GM10266 (cell line): Measurements from ENCODE around the gene OSTF1.

Experiments
- DNase-seq: peaks from one replicate; pipeline ENCODE4 v3.0.0; 2012; ENCODE audit errors: extremely low spot score
- TF ChIP-seq, protein P1 (sequence below): IDR thresholded peaks from 2 replicates; pipeline ENCODE4 v1.5.1; 2012; ENCODE audit warnings: mild to moderate bottlenecking, low read depth; ENCODE audit not compliant: control insufficient read depth, insufficient read depth; ENCODE audit errors: missing control alignments

Gene OSTF1

GRCh38 chr9:75133396-75133795 lies 45.1 kb downstream of the OSTF1 start:
- no peak for DNase-seq
- TF ChIP-seq, protein P1, sequence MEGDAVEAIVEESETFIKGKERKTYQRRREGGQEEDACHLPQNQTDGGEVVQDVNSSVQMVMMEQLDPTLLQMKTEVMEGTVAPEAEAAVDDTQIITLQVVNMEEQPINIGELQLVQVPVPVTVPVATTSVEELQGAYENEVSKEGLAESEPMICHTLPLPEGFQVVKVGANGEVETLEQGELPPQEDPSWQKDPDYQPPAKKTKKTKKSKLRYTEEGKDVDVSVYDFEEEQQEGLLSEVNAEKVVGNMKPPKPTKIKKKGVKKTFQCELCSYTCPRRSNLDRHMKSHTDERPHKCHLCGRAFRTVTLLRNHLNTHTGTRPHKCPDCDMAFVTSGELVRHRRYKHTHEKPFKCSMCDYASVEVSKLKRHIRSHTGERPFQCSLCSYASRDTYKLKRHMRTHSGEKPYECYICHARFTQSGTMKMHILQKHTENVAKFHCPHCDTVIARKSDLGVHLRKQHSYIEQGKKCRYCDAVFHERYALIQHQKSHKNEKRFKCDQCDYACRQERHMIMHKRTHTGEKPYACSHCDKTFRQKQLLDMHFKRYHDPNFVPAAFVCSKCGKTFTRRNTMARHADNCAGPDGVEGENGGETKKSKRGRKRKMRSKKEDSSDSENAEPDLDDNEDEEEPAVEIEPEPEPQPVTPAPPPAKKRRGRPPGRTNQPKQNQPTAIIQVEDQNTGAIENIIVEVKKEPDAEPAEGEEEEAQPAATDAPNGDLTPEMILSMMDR: no peak

- TF ChIP-seq, protein P1: no peak
- no peak for DNase-seq
Measured at GRCh38 chr9:75134495-75134894, 46.2 kb downstream of the OSTF1 start.

GRCh38 chr9:75138260-75139040 lies 50.1 kb downstream of the OSTF1 start:
- DNase-seq: no peak
- TF ChIP-seq, protein P1: no peak

DNA sequence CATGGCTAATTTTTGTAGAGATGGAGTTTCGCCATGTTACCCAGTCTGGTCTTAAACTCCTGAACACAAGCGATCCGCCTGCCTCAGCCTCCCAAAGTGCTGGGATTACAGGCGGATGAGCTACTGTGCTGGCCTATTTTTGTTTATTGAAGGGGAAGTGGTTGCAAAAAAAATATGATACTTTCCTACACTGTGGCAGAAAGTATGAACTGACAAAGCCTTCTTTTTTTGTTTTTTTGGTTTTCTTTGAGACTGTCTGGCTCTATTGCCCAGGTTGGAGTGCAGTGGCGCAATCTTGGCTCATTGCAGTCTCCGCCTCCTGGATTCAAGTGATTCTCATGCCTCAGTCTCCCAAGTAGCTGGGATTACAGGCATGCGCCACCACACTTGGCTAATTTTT lies 50.9 kb downstream of the OSTF1 start:
- TF ChIP-seq, protein P1: no peak
- no peak for DNase-seq

- no peak for DNase-seq
- TF ChIP-seq, protein P1: no peak
Measured at GRCh38 chr9:75140261-75140660, 51.9 kb downstream of the OSTF1 start.

DNA sequence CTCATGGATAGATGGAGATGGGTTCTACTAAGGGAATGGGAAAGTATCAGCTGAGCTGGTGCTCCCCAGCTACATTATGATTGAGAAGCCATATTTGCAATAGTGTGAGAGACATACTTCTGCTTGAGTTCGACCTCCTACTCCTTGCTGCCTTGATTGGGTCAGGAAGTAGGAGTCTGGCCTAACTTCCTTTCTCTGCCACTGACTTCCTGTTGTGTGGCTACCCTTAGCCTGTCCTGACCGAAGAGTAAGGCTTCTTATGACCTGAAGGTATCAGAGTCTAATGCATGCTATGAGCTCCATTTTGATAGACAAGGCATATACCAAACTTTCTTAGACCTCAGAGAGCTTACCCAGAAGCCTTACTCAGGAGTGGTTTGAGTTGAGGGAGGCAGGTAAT lies 53.9 kb downstream of the OSTF1 start:
- TF ChIP-seq, protein P1: no peak
- DNase-seq: no peak

GRCh38 chr9:75146229-75146628 lies 57.9 kb downstream of the OSTF1 start:
- DNase-seq: no peak
- TF ChIP-seq, protein P1: no peak
